ENCODE data around the gene CLASP1.
"Not testable (repeated sequence)": the region's sequence is repeated elsewhere in the genome, so short reads cannot be mapped to it uniquely, and the experiment has no call there.

CLASP1 gene

DNA sequence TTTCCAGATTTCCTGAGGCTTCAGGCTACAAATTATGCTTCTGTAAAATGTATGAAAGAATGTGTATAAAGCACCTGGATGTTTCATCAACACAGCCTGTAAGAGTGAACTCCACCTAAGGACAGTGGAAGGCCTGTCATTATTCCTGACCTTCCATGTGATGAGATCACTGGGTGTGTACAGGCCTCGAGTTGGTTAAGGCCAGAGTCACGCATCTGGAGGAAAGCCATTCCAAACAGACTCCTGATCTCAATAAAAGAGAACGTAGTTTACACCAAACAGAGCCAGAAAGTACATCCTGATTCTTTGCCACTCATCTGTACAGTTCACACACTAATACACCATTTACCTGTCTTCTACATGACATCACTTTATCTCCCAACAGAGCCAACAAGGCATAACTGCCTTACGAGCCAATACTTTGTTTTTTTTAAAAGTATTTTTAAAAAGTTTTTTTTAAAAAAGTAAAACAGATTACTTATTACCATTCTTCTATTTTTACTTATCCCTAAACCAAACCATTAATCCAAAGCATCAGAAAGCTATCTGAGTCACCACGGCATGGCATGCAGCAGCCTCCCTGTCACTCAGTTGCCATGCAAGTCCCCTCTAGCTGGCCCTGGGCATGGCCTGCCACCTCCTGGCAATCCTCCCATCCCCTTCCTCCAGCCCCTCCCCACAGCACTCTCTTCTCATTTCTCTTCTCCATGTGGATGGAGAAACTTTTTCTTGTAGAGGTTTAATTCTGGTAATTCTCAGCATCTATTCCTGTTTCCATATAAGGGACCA, 285.4 kb downstream of the CLASP1 start:
- no peak for DNase-seq

DNA sequence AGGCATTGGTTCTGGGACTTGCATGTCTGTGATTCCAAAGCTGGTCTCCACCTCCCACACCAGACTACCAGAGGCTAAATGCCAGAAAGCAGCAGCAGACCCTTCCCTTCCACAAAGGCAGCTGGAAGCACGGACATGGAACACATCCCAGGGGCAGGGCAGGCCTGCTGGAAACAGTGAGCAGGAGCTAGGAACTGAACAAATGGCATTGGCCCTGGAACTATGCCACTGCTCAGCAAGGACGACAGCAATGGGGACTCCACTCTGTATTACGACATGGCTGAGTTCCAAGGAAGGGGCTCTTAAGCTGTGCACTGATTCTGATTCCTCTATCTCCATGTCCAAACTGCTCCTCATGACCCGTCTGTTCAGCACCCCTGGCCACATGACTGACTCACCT, 286.5 kb downstream of the CLASP1 start:
- DNase-seq, result no peak

DNA sequence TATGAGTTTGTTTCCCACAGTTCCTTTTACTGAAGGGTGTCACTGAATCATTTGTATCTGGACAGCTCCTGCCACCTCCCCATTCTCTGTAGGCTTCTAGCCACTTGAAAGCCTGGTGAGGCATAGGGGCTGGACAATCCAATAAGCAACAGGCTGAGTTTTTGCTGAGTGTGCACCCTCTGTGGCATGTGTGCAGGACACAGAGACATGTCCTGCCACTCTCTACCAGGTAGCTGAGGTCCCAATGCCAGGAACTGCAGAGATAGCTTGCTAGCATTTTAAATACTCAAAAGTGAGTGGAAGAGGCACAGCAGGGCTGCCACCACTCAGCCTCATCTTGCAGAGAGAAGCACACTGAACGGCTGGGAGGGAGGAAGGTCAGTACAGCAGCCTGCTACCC, 287.0 kb downstream of the CLASP1 start:
- DNase-seq, result no peak

DNA sequence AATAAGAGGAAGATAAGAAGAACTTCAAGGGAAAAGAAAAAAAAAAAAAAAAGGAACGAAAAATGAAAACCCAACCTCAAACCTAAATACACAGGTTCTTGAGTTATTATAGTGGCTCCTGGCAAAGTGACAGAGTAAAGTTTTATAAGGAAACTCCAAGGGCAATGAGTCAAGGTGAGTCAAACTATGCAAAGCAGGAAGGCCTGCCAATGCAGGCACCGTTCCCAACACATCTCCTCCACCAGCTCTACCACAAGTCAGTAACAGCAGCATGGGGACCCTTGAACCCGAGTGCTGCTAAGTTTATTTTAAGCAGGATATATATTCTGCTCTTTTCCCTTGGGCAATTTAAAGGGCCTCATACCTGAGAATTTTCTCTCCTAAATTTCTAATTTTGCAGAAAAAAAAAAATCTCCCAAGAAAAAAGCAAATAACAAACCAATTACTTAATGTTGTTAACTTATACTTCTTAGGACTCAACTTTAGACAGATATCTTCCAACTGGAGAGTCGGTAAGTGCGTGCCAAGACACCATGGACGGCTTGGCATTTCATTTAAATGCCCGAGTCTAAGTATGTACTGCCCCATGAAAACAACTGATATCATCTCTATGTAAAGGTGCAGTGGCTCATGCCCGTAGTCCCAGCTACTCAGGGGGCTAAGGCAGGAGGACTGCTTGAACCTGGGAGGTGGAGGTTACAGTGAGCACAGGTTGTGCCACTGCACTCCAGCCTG, 288.5 kb downstream of the CLASP1 start:
- no peak for DNase-seq

DNA sequence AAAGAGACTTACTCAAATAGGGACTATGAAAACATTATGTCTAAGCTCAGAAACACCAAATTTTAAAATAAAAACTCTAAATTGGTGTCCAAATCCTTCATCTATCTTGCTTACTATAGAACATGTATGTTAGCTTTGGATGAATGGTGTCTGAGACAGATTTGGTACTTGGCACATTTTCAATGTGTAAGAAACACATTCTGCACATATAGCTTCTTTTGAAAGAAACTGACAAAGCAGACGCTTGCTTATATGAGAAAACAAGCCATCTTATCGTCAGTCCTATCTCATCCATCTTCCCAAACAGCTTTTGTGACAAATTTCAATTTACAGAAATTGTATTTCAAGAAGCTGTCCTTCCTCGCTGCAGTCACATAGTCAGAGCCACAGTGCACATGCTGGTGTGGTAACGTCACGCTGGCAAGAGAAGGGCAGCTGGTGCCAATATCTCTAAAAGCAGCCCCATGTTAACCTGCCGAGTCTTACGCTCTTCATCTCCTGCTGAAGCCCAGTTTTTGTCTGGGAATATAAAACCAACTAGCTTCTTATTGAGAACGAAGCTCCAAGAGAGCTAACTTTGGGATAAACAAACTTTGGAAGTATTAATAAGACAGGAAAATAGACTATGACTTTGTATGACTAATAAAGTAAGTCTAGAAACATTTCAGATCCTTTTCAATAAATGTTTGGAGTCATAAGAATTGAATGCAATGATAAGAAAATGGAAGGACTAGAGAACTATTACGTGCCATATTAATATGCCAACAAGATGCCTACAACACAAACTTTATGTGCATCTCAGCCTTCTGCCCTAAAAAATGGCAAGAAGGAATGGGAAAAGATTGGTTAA, 289.3 kb downstream of the CLASP1 start:
- no peak for DNase-seq

DNA sequence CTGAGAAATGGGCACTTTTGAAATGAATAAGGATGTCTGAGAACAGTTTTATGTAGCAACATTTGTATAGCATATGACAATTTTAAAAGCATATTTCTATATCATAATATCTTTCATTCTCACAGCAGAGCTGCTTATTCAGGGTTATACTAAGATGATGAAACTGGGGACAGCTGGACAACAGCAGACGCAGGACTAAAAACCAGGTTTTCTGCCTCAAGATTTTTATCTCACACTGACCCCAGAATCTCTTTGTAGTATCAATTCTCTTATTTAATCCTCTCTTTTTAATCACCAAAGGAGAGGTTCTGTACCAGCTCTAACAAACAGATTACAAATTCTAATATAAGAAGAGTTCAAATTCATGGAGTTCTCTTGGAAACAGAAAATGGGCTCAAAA, 290.1 kb downstream of the CLASP1 start:
- DNase-seq, result no peak

DNA sequence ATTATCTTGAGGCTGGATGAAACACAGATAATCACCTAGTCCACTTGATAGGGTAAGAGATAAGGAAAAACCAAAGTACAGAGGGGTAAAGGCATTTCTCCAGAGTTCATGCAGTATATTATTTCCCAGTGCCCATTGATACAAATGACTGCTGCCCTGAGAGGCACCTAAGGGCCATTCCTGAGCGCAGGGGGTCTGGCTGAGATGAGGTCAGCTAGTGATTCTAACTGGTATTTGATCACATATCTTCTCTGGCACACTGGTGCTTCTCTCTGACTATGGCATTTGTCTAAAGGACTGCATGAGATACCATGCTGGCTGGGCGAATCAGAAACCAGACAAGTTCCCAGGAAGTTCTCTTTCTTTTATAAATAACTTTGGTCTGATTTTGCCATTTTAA, 291.0 kb downstream of the CLASP1 start:
- DNase-seq, result no peak

DNA sequence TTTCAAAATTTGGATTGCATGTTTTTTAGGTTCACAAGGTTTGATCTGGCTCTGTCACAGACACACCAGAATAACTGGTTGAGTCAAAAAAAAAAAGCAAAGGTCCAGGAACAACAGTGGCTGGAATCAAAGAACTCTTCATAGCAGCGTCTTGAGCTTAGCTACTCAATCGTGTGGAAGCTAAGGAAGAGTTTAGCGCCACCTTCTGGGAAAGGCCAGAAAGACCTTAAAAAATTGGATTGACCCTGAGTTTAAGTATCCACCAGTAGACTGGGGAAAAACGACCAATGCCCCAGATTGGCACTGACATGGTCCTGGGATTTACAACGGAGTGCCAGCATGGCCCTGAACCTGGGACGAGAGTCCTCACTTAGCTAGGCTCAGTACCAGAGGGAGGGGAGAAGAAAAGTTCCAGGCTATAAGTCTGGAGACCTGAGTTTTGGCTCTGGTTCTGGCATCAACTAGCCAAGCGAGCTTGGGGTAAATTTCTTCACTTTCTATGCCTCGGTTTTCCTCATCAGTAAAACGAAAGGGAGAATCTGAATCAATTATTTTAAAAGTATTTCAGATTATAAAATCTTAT, 293.1 kb downstream of the CLASP1 start:
- DNase-seq, result peak; percentile 9

DNA sequence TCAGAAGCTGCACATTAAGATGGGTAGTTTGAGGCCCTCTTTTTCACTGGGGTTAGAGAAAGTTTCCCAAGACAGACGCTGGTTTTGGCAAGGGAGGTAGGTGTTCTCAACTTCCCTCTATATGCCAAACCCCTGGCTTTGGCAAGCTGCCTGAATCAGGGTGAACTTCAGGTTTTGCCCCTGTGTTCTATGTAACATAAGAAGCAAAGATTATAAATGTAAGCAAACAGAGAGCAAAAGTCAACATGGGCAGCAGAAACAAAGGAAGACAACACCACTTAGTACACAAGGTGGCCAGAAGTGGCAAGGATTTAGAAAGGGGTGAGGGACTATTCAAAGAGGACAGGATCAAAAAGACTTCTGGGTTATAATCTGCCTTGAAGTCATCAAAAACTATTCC, 293.8 kb downstream of the CLASP1 start:
- DNase-seq, result no peak

DNA sequence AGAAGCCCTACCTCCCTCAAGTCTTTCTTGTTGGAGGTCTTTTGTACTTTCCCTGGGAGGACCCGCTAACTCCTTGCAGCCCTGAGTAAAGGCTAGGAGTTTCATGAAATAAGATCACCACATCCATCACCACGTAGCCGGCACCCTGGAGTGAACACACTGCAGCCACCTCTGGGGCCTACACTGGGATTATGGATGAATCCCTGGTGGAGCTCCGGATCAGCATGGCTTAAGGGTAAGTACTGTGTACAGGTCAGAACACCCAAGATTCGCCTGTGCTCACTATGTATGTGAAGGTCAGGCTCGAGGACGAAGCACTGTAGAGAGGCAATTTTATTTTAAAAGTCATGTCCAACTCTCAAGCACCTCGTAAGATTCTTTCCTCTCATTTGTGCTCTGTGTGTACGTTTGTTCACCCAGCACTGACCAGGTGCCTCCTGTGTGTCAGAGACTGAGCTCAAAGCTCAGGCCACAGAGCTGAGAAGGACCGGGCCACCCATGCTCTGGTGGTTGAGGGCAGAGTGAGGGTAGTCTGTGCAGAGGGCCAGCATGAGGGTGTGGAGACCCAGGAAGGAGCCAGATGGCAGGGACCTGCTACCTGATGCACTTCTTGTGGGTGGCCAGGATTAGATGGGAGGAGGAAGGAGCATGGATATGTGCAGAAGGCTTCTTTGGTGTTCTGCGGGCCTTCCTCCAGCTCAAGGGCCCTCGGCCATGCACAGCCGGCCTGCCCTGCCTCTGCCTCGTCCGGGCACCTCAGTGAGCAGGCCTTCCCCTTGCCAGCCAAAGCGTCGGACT, 297.5 kb downstream of the CLASP1 start:
- DNase-seq, result no peak

DNA sequence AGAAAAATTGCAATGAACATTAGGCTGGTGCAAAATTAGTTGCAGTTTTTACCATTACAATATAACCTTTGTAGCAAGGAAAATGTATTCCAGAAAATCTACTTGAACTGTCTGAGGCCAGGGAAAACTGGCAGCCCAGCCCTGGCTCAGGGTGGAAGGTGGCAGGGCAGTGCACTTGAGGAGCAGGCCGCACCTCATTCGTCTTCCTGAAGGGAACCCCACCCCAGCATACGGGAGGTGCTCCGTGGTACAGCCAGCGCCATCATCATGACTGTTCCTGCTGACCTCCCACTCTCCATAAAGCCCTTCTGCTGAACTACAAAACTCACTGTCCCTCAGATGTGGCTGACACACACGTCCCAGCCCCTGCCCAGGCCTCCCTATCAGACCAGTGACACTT, 298.4 kb downstream of the CLASP1 start:
- no peak for DNase-seq

DNA sequence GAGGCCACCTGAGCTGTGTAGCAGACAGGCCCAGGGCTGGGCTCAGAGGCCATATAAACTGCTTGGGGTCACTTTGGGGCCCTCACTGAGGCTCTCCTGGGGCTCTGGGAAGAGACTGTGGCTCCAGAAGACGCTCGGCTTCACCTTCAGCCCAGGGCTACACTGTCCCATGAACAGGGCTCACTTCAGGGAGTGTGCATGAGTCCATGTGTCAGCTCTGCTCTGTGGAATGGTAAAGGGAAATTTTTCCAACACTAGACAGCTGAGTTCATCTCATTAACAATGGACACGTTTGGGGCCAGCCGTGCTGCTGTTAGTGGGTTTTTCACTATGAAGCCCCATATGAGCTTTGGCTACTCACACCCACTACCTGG, 298.9 kb downstream of the CLASP1 start:
- no peak for DNase-seq

DNA sequence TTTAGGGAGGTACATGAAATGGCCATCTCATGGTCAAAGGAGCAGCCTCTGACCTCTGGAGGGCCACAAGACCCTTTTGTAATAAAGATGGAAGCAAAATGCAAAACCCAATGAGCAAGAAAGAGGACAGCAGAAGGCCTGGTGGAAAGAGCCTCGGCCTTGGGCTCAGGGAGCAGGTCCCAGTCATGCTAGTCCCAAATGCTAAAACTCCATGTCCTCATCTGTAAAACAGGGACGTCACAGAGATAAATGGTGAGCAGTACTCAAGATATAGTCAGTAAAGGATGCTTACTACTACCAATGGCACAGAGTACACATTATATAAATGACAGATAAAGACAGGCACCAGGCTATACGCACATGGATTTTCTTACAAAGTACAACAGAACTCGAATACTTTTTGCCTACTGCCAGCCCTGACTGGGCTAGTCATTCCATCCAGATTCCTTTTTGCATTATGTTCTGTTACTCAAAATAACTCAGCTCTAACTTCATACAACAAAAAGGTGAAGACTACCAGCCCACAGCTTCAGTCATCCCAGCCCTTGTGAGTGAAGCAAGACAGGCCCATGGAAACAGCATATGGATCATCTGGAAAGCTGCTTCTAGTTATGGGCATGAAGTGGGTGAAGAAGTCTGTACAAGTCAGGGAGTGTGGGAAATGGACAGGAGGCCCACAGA, 299.4 kb downstream of the CLASP1 start:
- DNase-seq, result no peak

DNA sequence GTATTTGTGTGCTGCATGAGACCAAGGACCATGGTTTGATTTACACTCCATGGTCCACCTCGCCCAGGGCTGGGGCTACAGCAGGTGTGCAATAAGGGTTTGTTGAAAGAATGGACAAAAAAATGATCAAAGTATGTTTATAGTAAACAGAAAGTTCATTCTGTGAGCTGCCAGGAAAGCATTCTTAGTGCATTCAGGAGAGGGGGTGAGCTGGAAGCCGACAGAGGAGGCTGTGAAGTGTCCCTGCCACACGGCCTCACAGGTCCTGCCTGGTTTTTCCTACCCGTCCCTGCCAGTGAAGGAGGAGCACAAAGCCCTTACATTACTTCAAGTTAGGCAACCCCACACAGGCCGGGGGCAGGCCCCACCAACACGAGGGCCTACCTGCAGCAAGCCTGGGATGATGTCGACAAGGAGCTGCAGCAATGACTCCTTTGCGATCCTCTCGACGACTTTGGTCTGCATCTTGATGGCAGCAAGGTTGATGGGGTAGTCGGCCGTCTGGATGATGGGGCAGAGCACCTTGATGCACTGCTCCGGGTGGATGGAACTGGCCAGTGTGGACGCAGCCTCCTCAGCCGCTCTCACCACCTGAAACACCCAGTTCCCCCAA, 301.0 kb downstream of the CLASP1 start:
- no peak for DNase-seq

DNA sequence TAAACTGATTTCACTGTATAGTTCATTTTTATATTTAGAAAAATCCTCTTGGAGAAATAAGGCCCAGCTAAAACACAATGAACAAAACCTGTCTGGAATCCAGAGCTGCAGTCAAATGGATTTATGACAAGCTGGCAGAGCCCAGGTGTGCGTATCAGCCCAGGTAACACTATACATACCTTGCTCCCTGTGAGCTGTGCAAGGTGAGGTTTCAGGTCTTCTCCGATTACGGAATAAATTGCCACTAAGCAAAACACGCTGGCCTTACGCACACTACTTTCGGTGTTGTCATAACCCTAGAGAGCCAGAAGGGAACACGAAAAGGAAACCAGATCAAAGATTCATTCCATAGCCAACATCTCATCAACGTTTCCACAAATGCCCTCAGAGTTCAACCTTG, 302.4 kb downstream of the CLASP1 start:
- no peak for DNase-seq

DNA sequence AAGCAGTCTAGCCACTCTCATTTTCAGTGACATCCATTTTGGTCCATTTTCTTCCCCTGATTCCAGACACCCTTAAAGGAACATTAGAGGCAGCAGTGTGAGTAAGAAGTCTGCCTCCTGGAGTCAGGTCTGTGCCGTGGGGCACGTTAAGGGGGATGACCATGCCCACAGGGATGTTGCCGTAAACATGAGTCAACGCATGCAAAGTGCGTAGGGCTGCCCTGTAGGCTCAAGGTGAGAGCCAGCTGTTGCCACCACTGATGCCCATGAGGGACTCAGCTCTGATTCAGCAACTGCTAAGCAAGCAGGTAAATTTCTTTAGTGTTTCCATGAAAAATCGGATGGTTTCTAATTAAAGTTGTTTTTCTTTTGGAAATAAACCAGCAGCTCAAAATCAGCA, 302.9 kb downstream of the CLASP1 start:
- DNase-seq, result no peak

DNA sequence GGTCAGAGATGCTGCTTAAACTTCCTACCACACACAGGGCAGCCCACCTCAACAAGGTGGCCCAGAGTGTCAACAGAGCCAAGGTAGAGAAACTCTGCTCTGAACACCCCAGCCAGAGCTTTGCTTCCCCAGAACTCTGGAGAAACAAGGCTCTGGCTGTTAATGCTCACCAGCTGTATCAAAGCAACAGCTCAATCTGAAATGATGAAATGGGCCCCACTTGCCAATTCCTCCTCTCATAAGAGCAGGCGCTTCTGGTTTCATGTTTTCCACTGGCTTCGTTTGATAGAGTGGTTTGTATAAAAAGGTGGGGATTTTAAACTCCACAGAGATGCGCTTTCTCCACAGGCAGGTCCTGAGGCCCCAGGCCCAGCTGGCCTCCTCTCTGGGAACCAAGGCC, 303.4 kb downstream of the CLASP1 start:
- no peak for DNase-seq

DNA sequence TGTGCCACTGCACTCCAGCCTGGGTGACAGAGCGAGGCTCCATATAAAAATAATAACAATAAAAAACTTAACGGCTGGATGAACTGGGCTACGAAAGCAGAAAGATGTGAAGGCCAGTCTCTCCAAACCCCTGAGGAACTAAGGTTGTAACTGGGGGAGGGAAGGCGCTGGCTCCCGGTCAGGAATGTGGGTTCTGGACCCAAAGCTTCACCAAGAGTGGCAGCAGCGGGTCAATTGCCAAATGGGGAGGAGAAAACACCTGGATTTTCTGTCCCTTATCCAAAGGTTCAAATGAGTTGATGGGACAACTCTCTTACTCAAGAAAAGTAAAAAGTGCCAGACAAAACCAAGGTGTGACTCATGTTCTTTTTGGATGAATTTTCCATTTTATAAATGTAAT, 304.2 kb downstream of the CLASP1 start:
- DNase-seq, result no peak

DNA sequence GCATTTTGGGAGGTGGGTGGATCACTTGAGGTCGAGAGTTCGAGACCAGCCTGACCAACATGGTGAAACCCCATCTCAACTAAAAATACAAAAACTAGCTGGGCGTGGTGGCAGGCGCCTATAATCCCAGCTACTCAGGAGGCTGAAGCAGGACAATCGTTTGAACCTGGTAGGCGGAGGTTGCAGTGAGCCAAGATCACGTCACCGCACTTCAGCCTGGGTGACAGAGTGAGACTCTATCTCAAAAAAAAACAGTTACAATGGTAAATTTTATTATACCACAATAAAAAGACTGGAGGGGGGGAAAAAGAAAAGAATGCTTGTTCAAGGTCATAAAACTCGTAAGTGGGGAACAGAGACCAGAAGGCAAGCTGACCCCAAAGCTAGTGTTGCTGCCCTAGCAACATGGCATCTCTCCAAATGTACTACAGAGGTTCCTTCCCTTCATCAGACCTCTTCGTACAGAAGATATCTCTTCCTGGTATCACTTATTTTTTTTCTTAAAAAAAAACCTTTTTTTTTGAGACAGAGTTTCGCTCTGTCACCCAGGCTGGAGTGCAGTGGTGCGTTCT, 305.3 kb downstream of the CLASP1 start:
- not testable (repeated sequence) for DNase-seq

DNA sequence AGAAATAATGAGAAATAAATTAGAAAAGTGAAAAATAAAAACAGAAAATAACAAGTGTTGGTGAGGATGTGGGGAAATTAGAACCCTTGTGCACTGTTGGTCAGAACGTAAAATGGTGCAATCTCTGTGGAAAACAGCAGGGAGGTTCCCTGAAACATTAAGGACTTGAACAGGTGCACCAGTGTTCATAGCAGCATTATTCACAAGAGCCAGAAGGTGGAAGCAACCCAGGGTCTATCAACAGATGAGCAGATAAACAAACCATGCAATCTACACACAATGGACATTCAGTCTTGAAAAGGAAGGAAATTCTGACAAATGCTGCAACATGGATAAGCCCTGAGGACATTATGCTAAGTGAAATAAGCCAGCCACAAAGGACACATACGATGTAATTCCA, 306.1 kb downstream of the CLASP1 start:
- no peak for DNase-seq

DNA sequence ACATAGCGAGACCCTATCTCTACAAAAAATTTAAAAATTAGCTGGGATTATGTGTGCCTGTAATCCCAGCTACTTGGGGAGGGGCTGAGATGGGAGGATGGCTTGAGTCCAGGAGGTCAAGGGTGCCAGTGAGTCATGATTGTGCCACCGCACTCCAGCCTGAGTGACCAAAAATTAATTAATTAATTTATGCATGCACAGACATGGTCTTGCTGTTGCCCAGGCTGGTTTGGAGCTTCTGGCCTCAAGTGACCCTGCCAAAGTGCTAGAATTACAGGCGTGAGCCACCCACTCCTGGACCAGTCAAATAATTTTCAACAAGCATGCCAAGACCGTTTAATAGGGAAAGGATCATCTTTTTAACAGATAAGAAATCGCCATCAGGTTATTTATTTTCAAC, 306.5 kb downstream of the CLASP1 start:
- no peak for DNase-seq

Measured in NCI-H446 treated with DMSO at 0.1 percent for 48 hours (cell line).